B cell (primary cell): ENCODE measurements around the gene TGFBR3.

ENCODE experiments used
- EZH2 ChIP-seq: IDR thresholded peaks from 2 replicates; pipeline ENCODE4 v1.6.1; 2012; ENCODE audit warnings: borderline replicate concordance, low read depth, mild to moderate bottlenecking, moderate library complexity, low read length; ENCODE audit not compliant: insufficient read depth, poor library complexity, severe bottlenecking
- TF ChIP-seq, protein P1 (sequence below): fragments of 200-600 bp; IDR thresholded peaks from one replicate; pipeline ENCODE4 v1.8.0; 2022; ENCODE audit warnings: antibody characterized with exemption, mild to moderate bottlenecking

DNA sequence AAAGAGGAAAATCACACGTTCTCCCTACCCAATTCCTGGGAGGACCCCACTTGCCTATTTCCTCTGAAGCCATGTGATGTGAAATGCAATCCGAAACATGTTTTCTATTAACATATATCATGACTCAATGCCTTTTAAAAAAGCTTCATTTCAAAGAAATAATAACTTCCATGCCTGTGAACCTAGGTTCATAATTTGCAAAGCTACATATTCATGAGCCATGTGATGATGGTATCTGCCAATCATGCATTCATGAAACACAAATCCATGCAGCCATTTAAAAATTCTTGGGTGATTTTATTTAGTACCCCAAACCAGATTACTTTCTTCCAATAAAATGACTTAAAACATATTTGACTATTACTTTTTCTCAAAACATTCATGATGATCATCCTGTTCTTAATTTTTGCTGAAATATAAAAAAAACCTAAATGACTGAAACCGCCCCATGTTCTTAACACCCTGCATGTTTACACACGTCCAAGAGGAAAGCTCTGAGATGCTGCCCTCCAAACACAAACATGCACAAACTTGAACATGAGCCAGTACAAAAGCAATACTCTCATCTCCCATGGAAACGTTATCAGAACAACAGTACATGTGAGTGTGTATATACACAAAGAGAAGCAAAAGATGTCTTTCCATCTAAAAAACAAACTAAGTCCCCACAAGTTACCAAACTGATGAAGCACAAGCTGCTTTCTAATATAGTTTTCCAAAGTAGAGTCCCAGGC is 140.1 kb downstream of the TGFBR3 start:
- TF ChIP-seq, protein P1, sequence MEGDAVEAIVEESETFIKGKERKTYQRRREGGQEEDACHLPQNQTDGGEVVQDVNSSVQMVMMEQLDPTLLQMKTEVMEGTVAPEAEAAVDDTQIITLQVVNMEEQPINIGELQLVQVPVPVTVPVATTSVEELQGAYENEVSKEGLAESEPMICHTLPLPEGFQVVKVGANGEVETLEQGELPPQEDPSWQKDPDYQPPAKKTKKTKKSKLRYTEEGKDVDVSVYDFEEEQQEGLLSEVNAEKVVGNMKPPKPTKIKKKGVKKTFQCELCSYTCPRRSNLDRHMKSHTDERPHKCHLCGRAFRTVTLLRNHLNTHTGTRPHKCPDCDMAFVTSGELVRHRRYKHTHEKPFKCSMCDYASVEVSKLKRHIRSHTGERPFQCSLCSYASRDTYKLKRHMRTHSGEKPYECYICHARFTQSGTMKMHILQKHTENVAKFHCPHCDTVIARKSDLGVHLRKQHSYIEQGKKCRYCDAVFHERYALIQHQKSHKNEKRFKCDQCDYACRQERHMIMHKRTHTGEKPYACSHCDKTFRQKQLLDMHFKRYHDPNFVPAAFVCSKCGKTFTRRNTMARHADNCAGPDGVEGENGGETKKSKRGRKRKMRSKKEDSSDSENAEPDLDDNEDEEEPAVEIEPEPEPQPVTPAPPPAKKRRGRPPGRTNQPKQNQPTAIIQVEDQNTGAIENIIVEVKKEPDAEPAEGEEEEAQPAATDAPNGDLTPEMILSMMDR: no peak
- no peak for TF ChIP-seq EZH2
